Left hindlimb (tissue), 1 donor: ENCODE measurements around the gene SELENOP.
"Not testable (repeated sequence)": the region's sequence is repeated elsewhere in the genome, so short reads cannot be mapped to it uniquely, and the experiment has no call there.

Experiments used
- DNase-seq: peaks from one replicate; pipeline ENCODE4 v3.0.0-alpha.2; 2018

SELENOP gene

GRCh38 chr5:42811591-42812446, at the start of gene SELENOP:
SELENOP (minus strand) TSS chr5:42811892; CDS start chr5:42808353, 3,539 bp downstream.
- DNase-seq = peak; percentile 67

- no peak for DNase-seq
These were observed 47.0 kb upstream of the SELENOP start for GRCh38 chr5:42858687-42859086.

GRCh38 chr5:42858031-42858643, 46.4 kb upstream of the SELENOP start:
- no peak for DNase-seq

- no peak for DNase-seq
These were observed 44.1 kb upstream of the SELENOP start for GRCh38 chr5:42855811-42856210.

- no peak for DNase-seq
These were observed 43.7 kb upstream of the SELENOP start for GRCh38 chr5:42855386-42855785.

GRCh38 chr5:42854795-42855194, 43.1 kb upstream of the SELENOP start:
- no peak for DNase-seq

- no peak for DNase-seq
These were observed 41.1 kb upstream of the SELENOP start for GRCh38 chr5:42852826-42853225.

GRCh38 chr5:42851481-42851880, 39.8 kb upstream of the SELENOP start:
- no peak for DNase-seq

- DNase-seq = no peak
These were observed 36.9 kb upstream of the SELENOP start for GRCh38 chr5:42848545-42848944.

GRCh38 chr5:42844408-42844807, 32.7 kb upstream of the SELENOP start:
- DNase-seq = not testable (repeated sequence)

GRCh38 chr5:42843675-42844292, 32.1 kb upstream of the SELENOP start:
- no peak for DNase-seq

- no peak for DNase-seq
These were observed 31.4 kb upstream of the SELENOP start for GRCh38 chr5:42842921-42843641.

GRCh38 chr5:42840842-42841567, 29.3 kb upstream of the SELENOP start:
- no peak for DNase-seq

- peak; percentile 76 for DNase-seq
These were observed 28.6 kb upstream of the SELENOP start for GRCh38 chr5:42840269-42840668.

GRCh38 chr5:42839196-42839595, 27.5 kb upstream of the SELENOP start:
- DNase-seq = no peak

- DNase-seq = no peak
These were observed 25.9 kb upstream of the SELENOP start for GRCh38 chr5:42837601-42838000.

GRCh38 chr5:42836070-42836769, 24.5 kb upstream of the SELENOP start:
- no peak for DNase-seq

- DNase-seq = no peak
These were observed 20.4 kb upstream of the SELENOP start for GRCh38 chr5:42832060-42832459.

GRCh38 chr5:42830924-42831323, 19.2 kb upstream of the SELENOP start:
- no peak for DNase-seq

- DNase-seq = peak; percentile 83
These were observed 17.0 kb upstream of the SELENOP start for GRCh38 chr5:42828671-42829070.

- no peak for DNase-seq
These were observed 15.2 kb upstream of the SELENOP start for GRCh38 chr5:42826757-42827515.
